Measurements from ENCODE around the gene CCR8. TPM values are rescaled to one million over a fixed set of nuclear protein-coding genes. Genes with fewer than 3 reads are reported as not detected.

CCR8 gene
- total RNA-seq, 1 donor = not detected

DNA sequence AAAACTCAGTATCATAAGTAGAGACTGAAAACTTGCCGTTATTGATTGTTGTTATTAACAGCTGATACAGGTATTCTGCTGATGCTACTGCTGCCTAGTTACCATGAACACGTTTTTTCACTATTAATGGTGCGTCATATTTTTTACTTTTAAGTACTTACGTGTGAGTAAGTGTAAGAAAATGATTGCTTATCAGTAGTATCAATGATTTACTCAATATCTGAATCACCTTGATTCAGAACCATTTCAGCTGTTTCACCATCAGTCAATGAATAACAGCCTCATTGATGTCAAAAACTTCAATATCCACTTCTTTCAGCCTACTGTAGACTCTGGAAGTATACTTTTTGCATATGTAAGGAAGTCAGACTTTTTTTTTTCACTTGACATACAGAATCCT, 4.7 kb downstream of the CCR8 start:
- TF ChIP-seq, protein P1, sequence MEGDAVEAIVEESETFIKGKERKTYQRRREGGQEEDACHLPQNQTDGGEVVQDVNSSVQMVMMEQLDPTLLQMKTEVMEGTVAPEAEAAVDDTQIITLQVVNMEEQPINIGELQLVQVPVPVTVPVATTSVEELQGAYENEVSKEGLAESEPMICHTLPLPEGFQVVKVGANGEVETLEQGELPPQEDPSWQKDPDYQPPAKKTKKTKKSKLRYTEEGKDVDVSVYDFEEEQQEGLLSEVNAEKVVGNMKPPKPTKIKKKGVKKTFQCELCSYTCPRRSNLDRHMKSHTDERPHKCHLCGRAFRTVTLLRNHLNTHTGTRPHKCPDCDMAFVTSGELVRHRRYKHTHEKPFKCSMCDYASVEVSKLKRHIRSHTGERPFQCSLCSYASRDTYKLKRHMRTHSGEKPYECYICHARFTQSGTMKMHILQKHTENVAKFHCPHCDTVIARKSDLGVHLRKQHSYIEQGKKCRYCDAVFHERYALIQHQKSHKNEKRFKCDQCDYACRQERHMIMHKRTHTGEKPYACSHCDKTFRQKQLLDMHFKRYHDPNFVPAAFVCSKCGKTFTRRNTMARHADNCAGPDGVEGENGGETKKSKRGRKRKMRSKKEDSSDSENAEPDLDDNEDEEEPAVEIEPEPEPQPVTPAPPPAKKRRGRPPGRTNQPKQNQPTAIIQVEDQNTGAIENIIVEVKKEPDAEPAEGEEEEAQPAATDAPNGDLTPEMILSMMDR (IDR thresholded peaks at IDR 0.05; ENCODE audit: extremely low read depth, low read depth, low read length) = no peak
- H3K4me1 ChIP-seq (ENCODE audit: insufficient read depth, low read length) = no peaks in the 10 kb centered on the region
- H3K4me2 ChIP-seq (ENCODE audit: insufficient read depth, low read length) = no peak overlapping the region
- no peaks in the 10 kb centered on the region for H3K36me3 ChIP-seq (ENCODE audit: insufficient read depth, low read length)
- H3K9me3 ChIP-seq (ENCODE audit: low read depth, low read length) = no peaks in the 10 kb centered on the region
- H4K20me1 ChIP-seq (ENCODE audit: insufficient read depth, low read length) = no peaks in the 10 kb centered on the region
- H3K27me3 ChIP-seq (ENCODE audit: insufficient read depth, low read length) = no peaks in the 10 kb centered on the region
- H2AFZ ChIP-seq (ENCODE audit: low read length) = no peak overlapping the region
- no peak overlapping the region for H3K27ac ChIP-seq (ENCODE audit: low read depth, low read length)
- no peak overlapping the region for H3K4me3 ChIP-seq (ENCODE audit: insufficient read depth, low read length)
- no peak for DNase-seq (ENCODE audit: insufficient read length, low spot score, missing footprints)
- H3K79me2 ChIP-seq (ENCODE audit: insufficient read depth, low read length) = no peaks in the 10 kb centered on the region

DNA sequence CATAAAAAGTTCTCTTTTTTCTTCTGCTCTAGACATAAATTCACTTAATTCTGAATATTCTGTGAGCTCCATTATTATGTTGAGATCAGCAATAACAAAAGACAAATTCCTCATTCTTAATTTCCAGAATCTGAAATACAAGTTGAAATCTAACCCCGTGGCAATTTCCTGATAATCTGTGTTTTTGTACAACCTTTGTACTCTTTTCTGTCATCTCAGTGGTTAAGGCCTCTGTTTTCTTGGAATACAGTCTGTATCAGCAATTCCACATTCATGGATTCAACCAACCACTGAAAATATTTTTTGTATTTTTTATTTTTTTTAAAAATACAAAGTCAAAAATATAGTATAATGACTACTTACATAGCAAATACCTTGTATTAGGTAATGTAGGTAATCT, 8.7 kb downstream of the CCR8 start:
- H3K27me3 ChIP-seq (ENCODE audit: insufficient read depth, low read length) = no peaks in the 10 kb centered on the region
- H3K4me1 ChIP-seq (ENCODE audit: insufficient read depth, low read length) = no peaks in the 10 kb centered on the region
- no peak overlapping the region for H3K4me2 ChIP-seq (ENCODE audit: insufficient read depth, low read length)
- H2AFZ ChIP-seq (ENCODE audit: low read length) = no peak overlapping the region
- DNase-seq (ENCODE audit: insufficient read length, low spot score, missing footprints) = no peak
- no peaks in the 10 kb centered on the region for H4K20me1 ChIP-seq (ENCODE audit: insufficient read depth, low read length)
- no peaks in the 10 kb centered on the region for H3K36me3 ChIP-seq (ENCODE audit: insufficient read depth, low read length)
- no peak overlapping the region for H3K4me3 ChIP-seq (ENCODE audit: insufficient read depth, low read length)
- TF ChIP-seq, protein P1 (IDR thresholded peaks at IDR 0.05; ENCODE audit: extremely low read depth, low read depth, low read length) = no peak
- H3K9me3 ChIP-seq (ENCODE audit: low read depth, low read length) = no peaks in the 10 kb centered on the region
- H3K79me2 ChIP-seq (ENCODE audit: insufficient read depth, low read length) = no peaks in the 10 kb centered on the region
- H3K27ac ChIP-seq (ENCODE audit: low read depth, low read length) = no peak overlapping the region

DNA sequence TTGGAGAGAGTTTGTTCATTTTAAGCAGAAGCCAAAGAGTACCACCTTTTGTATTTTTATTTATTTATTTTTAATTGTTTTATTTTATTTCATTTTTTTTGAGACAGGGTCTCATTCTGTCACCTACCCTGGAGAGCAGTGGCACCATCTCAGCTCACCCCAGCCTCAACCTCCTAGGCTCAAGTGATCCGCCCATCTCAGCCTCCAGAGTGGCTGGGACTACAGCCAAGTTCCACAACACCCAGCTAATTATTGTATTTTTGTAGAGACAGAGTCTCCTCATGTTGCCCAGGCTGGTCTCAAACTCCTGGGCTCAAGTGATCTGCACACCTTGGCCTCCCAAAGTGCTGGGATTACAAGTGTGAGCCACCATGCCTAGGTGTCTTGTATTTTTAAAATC, 9.6 kb downstream of the CCR8 start:
- no peak for DNase-seq (ENCODE audit: insufficient read length, low spot score, missing footprints)
- Histone ChIP-seq H2AFZ (ENCODE audit: low read length) (no peak overlapping the region), H3K4me3 (ENCODE audit: insufficient read depth, low read length) (no peak overlapping the region), H3K27me3 (ENCODE audit: insufficient read depth, low read length) (no peaks in the 10 kb centered on the region), H3K4me1 (ENCODE audit: insufficient read depth, low read length) (no peaks in the 10 kb centered on the region), H3K4me2 (ENCODE audit: insufficient read depth, low read length) (no peak overlapping the region), H3K79me2 (ENCODE audit: insufficient read depth, low read length) (no peaks in the 10 kb centered on the region), H3K36me3 (ENCODE audit: insufficient read depth, low read length) (no peaks in the 10 kb centered on the region), H3K27ac (ENCODE audit: low read depth, low read length) (no peak overlapping the region), H3K9me3 (ENCODE audit: low read depth, low read length) (no peaks in the 10 kb centered on the region), H4K20me1 (ENCODE audit: insufficient read depth, low read length) (no peaks in the 10 kb centered on the region)
- TF ChIP-seq, protein P1 (IDR thresholded peaks at IDR 0.05; ENCODE audit: extremely low read depth, low read depth, low read length) = no peak

DNA sequence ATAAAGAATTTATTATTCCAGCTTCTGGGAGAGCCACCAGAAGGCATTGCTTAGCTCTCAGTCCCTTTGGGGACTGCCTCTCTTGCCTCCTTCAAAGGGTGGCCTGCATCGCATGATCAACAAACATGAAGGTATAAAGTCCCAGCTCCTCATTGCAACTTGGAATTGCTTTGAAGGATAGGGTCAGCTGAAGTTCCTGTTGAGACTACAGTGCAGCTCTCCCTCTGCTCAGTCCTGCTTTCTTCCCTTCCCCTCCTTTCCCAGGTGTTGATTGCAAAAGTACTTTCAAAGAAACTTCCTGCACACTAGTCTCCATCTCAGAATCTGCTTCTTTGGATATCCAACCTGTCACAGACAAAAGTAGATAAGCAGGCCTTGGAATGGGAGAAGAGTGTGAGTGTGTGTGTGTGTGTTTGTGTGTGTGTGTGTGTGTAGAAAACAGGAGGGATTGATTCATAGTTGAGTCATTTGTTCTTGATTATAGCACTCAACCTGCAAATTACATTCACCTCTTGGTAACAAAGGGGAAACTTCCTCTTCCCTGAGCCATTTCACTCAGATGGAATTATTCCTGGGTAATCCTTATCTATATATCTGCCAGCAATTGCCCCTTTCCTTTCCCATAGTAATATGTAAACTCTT, 13.7 kb downstream of the CCR8 start:
- H3K27ac ChIP-seq (ENCODE audit: low read depth, low read length) = no peak overlapping the region
- H3K4me2 ChIP-seq (ENCODE audit: insufficient read depth, low read length) = no peak overlapping the region
- no peak overlapping the region for H3K4me3 ChIP-seq (ENCODE audit: insufficient read depth, low read length)
- H2AFZ ChIP-seq (ENCODE audit: low read length) = no peak overlapping the region
- no peaks in the 10 kb centered on the region for H3K9me3 ChIP-seq (ENCODE audit: low read depth, low read length)
- no peaks in the 10 kb centered on the region for H3K79me2 ChIP-seq (ENCODE audit: insufficient read depth, low read length)
- no peaks in the 10 kb centered on the region for H4K20me1 ChIP-seq (ENCODE audit: insufficient read depth, low read length)
- TF ChIP-seq, protein P1 (IDR thresholded peaks at IDR 0.05; ENCODE audit: extremely low read depth, low read depth, low read length) = no peak
- no peak for DNase-seq (ENCODE audit: insufficient read length, low spot score, missing footprints)
- no peaks in the 10 kb centered on the region for H3K27me3 ChIP-seq (ENCODE audit: insufficient read depth, low read length)
- no peaks in the 10 kb centered on the region for H3K4me1 ChIP-seq (ENCODE audit: insufficient read depth, low read length)
- no peaks in the 10 kb centered on the region for H3K36me3 ChIP-seq (ENCODE audit: insufficient read depth, low read length)
